Measurements from ENCODE around the gene E2F4.

The E2F4 gene

GRCh38 chr16:67213197-67214019 lies 21.5 kb downstream of the E2F4 start:
- no peak for DNase-seq (ENCODE audit: low read depth, low spot score)
- Histone ChIP-seq H3K36me3 (ENCODE audit: insufficient read depth, insufficient read length, low read length) (no peaks in the 10 kb centered on the region), H3K9me3 (ENCODE audit: insufficient read depth, low read length) (no peaks in the 10 kb centered on the region), H3K4me3 (ENCODE audit: insufficient read length, low read depth) (no peak overlapping the region), H3K9ac (ENCODE audit: insufficient read length, low read depth) (no peak overlapping the region), H3K27me3 (ENCODE audit: insufficient read depth, insufficient read length) (peaks cover 19% of the 10 kb centered on the region), H3K4me1 (ENCODE audit: insufficient read depth, insufficient read length) (peaks cover 9% of the 10 kb centered on the region)
- no peak for TF ChIP-seq SUZ12 (IDR thresholded peaks at IDR 0.05; ENCODE audit: extremely low read depth, insufficient read depth, insufficient read length)

- H3K9me3 ChIP-seq (ENCODE audit: insufficient read depth, low read length): no peaks in the 10 kb centered on the region
- no peak for TF ChIP-seq SUZ12 (IDR thresholded peaks at IDR 0.05; ENCODE audit: extremely low read depth, insufficient read depth, insufficient read length)
- no peak for TF ChIP-seq YY1 (IDR thresholded peaks at IDR 0.05; ENCODE audit: insufficient read depth, insufficient read length)
- no peak for TF ChIP-seq ZNF274 (IDR thresholded peaks at IDR 0.05; ENCODE audit: low read depth, low read length)
- no peaks in the 10 kb centered on the region for H3K36me3 ChIP-seq (ENCODE audit: insufficient read depth, insufficient read length, low read length)
- no peaks in the 10 kb centered on the region for H3K4me1 ChIP-seq (ENCODE audit: insufficient read depth, insufficient read length)
- no peak for DNase-seq (ENCODE audit: low read depth, low spot score)
- no peak overlapping the region for H3K4me3 ChIP-seq (ENCODE audit: insufficient read length, low read depth)
- H3K27me3 ChIP-seq (ENCODE audit: insufficient read depth, insufficient read length): peaks cover 19% of the 10 kb centered on the region
- no peak overlapping the region for H3K9ac ChIP-seq (ENCODE audit: insufficient read length, low read depth)
Measured at GRCh38 chr16:67215706-67216105, 23.8 kb downstream of the E2F4 start.

DNA sequence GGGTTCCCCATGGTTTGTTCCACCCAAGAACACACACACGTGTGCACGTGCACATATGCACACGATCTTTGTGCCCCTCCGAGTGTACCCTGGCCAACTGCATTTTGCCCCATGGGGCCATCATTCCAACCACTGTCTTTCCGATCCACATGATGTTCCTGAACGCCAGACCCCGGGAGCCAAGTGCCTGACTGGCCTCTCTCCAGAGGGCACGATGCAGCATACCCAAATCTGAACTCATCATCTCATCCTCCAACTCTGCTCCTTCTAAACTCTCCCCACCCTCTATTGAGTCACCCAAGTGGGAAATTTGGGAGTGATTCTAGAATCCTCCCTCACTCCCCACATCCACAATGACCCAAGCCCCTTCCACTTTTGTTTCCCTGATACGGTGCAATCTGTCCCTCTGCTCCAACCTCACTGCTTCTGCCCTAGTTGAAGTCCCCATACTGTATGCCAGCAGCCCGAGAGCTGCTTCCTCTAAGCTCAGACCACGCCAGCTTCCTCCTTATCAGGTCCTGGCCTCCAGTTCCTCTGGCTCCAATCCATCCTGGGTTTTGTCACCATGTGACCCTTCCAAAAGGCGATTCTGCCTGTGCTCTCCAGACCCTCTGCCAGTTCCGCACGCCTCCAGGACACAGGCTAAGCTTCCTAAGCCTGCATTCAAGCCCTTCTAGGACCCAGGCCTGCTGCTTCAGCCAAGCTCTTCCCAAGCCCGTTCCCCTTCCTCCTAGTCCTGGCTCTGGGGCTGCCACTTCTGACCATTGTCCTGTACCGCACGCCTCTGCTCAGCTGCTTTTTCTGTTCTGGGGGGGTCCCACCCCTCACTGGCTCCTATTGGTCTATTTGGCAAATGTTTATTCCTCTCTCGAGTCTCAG lies 24.9 kb downstream of the E2F4 start:
- DNase-seq (ENCODE audit: low read depth, low spot score): no peak
- Histone ChIP-seq H3K36me3 (ENCODE audit: insufficient read depth, insufficient read length, low read length) (no peaks in the 10 kb centered on the region), H3K9me3 (ENCODE audit: insufficient read depth, low read length) (no peaks in the 10 kb centered on the region), H3K4me1 (ENCODE audit: insufficient read depth, insufficient read length) (no peaks in the 10 kb centered on the region), H3K27me3 (ENCODE audit: insufficient read depth, insufficient read length) (peaks cover 19% of the 10 kb centered on the region), H3K9ac (ENCODE audit: insufficient read length, low read depth) (no peak overlapping the region), H3K4me3 (ENCODE audit: insufficient read length, low read depth) (no peak overlapping the region)
- no peak for TF ChIP-seq YY1 (IDR thresholded peaks at IDR 0.05; ENCODE audit: insufficient read depth, insufficient read length)
- TF ChIP-seq SUZ12 (IDR thresholded peaks at IDR 0.05; ENCODE audit: extremely low read depth, insufficient read depth, insufficient read length): no peak
- TF ChIP-seq ZNF274 (IDR thresholded peaks at IDR 0.05; ENCODE audit: low read depth, low read length): no peak

DNA sequence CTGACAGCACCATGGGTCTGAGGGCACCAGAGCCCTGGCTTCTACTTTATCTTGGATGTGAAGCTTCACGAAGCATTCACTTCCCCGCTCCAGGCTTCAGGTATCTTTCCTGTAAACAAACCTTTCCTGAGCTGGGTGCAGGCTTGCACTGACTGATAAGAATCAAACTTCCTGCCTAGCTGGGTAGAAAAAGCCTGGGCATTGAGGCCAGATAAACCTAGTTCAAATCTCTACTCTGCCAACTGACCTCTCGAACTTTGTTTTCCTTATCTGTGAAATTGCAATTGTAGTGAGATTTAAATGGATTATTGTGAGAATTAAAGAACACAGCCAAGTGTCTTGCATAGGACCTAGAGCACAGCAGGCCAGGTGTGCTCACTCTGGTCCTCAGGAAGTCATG lies 32.0 kb downstream of the E2F4 start:
- TF ChIP-seq YY1 (IDR thresholded peaks at IDR 0.05; ENCODE audit: insufficient read depth, insufficient read length) (no peak), SUZ12 (IDR thresholded peaks at IDR 0.05; ENCODE audit: extremely low read depth, insufficient read depth, insufficient read length) (no peak), ZNF274 (IDR thresholded peaks at IDR 0.05; ENCODE audit: low read depth, low read length) (no peak)
- DNase-seq (ENCODE audit: low read depth, low spot score): no peak
- no peak overlapping the region for H3K9ac ChIP-seq (ENCODE audit: insufficient read length, low read depth)
- no peaks in the 10 kb centered on the region for H3K9me3 ChIP-seq (ENCODE audit: insufficient read depth, low read length)
- H3K4me1 ChIP-seq (ENCODE audit: insufficient read depth, insufficient read length): peaks cover 5% of the 10 kb centered on the region
- no peak overlapping the region for H3K4me3 ChIP-seq (ENCODE audit: insufficient read length, low read depth)
- H3K27me3 ChIP-seq (ENCODE audit: insufficient read depth, insufficient read length): peaks cover 10% of the 10 kb centered on the region
- H3K36me3 ChIP-seq (ENCODE audit: insufficient read depth, insufficient read length, low read length): peaks cover 14% of the 10 kb centered on the region

DNA sequence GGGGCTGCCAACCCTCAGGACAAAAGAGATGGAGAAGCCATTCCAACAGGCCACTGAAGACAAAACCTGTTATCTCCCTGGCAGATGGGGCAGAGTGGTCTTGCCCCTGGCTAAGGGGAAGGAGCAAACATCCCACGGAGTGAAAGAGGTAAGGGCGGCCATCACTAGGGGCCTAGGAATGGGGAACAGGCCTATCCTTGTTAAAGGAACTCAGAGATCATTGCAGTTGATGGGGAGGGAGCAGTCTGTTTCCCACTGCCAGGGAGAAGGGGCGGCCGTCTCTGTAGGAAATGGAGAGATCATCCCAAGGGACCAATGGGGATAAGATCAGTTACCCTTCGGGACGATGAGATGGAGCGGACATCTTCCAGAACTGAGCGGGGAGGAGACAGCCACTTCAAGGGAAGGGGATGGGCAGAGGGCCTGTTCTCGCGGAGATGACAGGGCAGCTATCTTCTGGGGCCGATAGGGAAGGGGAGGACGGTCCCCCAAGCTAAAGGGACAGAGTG lies 34.4 kb downstream of the E2F4 start:
- Histone ChIP-seq H3K27me3 (ENCODE audit: insufficient read depth, insufficient read length) (peaks cover 10% of the 10 kb centered on the region), H3K9me3 (ENCODE audit: insufficient read depth, low read length) (no peaks in the 10 kb centered on the region), H3K4me1 (ENCODE audit: insufficient read depth, insufficient read length) (peaks cover 5% of the 10 kb centered on the region), H3K36me3 (ENCODE audit: insufficient read depth, insufficient read length, low read length) (peaks cover 37% of the 10 kb centered on the region), H3K9ac (ENCODE audit: insufficient read length, low read depth) (peak overlapping the region; percentile 70), H3K4me3 (ENCODE audit: insufficient read length, low read depth) (peak overlapping the region; percentile 97)
- no peak for DNase-seq (ENCODE audit: low read depth, low spot score)
- no peak for TF ChIP-seq SUZ12 (IDR thresholded peaks at IDR 0.05; ENCODE audit: extremely low read depth, insufficient read depth, insufficient read length)
- no peak for TF ChIP-seq YY1 (IDR thresholded peaks at IDR 0.05; ENCODE audit: insufficient read depth, insufficient read length)
- TF ChIP-seq ZNF274 (IDR thresholded peaks at IDR 0.05; ENCODE audit: low read depth, low read length): no peak

GRCh38 chr16:67226804-67227566 lies 35.0 kb downstream of the E2F4 start, which contains the start of gene TMEM208:
TSS of gene TMEM208 (plus strand) at chr16:67227130. CDS start at chr16:67227219, 89 bp downstream.
- TF ChIP-seq ZNF274 (IDR thresholded peaks at IDR 0.05; ENCODE audit: low read depth, low read length): no peak
- TF ChIP-seq SUZ12 (IDR thresholded peaks at IDR 0.05; ENCODE audit: extremely low read depth, insufficient read depth, insufficient read length): no peak
- peak; percentile 63 for TF ChIP-seq YY1 (IDR thresholded peaks at IDR 0.05; ENCODE audit: insufficient read depth, insufficient read length)

More at GRCh38 chr16:67226804-67227566, 35.0 kb downstream of the E2F4 start, which contains the start of gene TMEM208:
- peaks cover 5% of the 10 kb centered on the region for H3K4me1 ChIP-seq (ENCODE audit: insufficient read depth, insufficient read length)
- DNase-seq (ENCODE audit: low read depth, low spot score): peak; percentile 99
- peaks cover 44% of the 10 kb centered on the region for H3K36me3 ChIP-seq (ENCODE audit: insufficient read depth, insufficient read length, low read length)
- H3K9ac ChIP-seq (ENCODE audit: insufficient read length, low read depth): peak within 1 kb of the TSS; percentile 97
- H3K4me3 ChIP-seq (ENCODE audit: insufficient read length, low read depth): peak within 1 kb of the TSS; percentile 97
- H3K9me3 ChIP-seq (ENCODE audit: insufficient read depth, low read length): no peaks in the 10 kb centered on the region
- H3K27me3 ChIP-seq (ENCODE audit: insufficient read depth, insufficient read length): peaks cover 10% of the 10 kb centered on the region

Measured in NT2/D1 (cell line).